Tibial artery (tissue), 4 donors: ENCODE data around the gene IYD.

Experiments used
- DNase-seq, 2 donors: peaks; one replicate each; pipeline ENCODE4 v3.0.0-alpha.2; 2019
- H3K27ac ChIP-seq, 2 donors: fragments of 200-600 bp; sonication (generic) in 1 of 2; 1 replicate in 1 of 2; 2 replicates in 1 of 2; pipeline ENCODE4 v1.5.1; 2018 to 2019; ENCODE audit warnings: mild to moderate bottlenecking in 1 of 2
- H3K27me3 ChIP-seq, 2 donors: fragments of 200-600 bp; sonication (generic) in 1 of 2; one replicate each; pipeline versions ENCODE4 v1.5.1 to v1.6.0; 2016 to 2019
- H3K36me3 ChIP-seq, 3 donors: fragments of 200-600 bp; sonication (generic) in 2 of 3; one replicate each; pipeline ENCODE4 v1.5.1; 2016 to 2019; ENCODE audit warnings: mild to moderate bottlenecking in 2 of 3
- H3K4me1 ChIP-seq, 4 donors: fragments of 200-600 bp; sonication (generic) in 2 of 4; 1 replicate in 3 of 4; 2 replicates in 1 of 4; pipeline ENCODE4 v1.5.1; 2016 to 2019
- H3K4me3 ChIP-seq, 2 donors: fragments of 200-600 bp; sonication (generic) in 1 of 2; 1 replicate in 1 of 2; 2 replicates in 1 of 2; pipeline ENCODE4 v1.5.1; 2018 to 2019; ENCODE audit warnings: mild to moderate bottlenecking in 2 of 2
- H3K9me3 ChIP-seq, 3 donors: fragments of 200-600 bp; sonication (generic) in 1 of 3; one replicate each; pipeline ENCODE4 v1.5.1; 2016 to 2019
- intact Hi-C: fragments of 100-400 bp; cut with DNase I; formaldehyde crosslinking; loops from one replicate; pipeline ENCODE4 v1.15.0; 2023; ENCODE audit warnings: low total_unique reads
- TF ChIP-seq, protein P1 (sequence below), 2 experiments: fragments of 200-600 bp in 1 of 2; fragments of 450-650 bp in 1 of 2; IDR thresholded peaks; one replicate each; pipeline ENCODE4 v1.5.1; 2017 to 2019; ENCODE audit warnings: antibody characterized with exemption in 2 of 2, mild to moderate bottlenecking in 1 of 2, moderate library complexity in 1 of 2

Gene IYD

DNA sequence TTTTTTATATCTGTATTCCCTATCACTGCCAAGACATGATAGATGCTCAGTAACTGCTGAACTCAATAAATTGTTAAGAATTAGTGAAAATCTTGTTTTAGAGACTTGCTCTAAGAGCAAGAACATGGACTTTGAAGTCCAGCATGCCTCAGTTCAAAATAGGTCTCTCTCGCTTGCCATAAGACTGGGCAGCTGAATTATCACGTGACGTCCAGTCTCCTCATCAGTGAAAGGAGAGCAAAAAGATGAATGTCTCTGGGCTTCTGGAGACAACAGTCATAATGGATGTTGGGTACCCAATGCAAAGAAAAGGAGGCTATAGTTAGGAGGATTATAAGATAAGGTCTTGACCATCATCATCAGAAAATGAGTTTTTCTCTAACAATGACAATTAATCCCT is 82.1 kb downstream of the IYD start:
- Histone ChIP-seq H3K9me3 (no peaks in the 10 kb centered on the region), H3K4me1 (no peaks in the 10 kb centered on the region), H3K27me3 (no peaks in the 10 kb centered on the region), H3K4me3 (no peak overlapping the region), H3K27ac (no peak overlapping the region), H3K36me3 (no peaks in the 10 kb centered on the region)
- intact Hi-C loops: no loop called here
- TF ChIP-seq, protein P1, sequence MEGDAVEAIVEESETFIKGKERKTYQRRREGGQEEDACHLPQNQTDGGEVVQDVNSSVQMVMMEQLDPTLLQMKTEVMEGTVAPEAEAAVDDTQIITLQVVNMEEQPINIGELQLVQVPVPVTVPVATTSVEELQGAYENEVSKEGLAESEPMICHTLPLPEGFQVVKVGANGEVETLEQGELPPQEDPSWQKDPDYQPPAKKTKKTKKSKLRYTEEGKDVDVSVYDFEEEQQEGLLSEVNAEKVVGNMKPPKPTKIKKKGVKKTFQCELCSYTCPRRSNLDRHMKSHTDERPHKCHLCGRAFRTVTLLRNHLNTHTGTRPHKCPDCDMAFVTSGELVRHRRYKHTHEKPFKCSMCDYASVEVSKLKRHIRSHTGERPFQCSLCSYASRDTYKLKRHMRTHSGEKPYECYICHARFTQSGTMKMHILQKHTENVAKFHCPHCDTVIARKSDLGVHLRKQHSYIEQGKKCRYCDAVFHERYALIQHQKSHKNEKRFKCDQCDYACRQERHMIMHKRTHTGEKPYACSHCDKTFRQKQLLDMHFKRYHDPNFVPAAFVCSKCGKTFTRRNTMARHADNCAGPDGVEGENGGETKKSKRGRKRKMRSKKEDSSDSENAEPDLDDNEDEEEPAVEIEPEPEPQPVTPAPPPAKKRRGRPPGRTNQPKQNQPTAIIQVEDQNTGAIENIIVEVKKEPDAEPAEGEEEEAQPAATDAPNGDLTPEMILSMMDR (IDR thresholded peaks at IDR 0.05): no peak
- no peak for DNase-seq

DNA sequence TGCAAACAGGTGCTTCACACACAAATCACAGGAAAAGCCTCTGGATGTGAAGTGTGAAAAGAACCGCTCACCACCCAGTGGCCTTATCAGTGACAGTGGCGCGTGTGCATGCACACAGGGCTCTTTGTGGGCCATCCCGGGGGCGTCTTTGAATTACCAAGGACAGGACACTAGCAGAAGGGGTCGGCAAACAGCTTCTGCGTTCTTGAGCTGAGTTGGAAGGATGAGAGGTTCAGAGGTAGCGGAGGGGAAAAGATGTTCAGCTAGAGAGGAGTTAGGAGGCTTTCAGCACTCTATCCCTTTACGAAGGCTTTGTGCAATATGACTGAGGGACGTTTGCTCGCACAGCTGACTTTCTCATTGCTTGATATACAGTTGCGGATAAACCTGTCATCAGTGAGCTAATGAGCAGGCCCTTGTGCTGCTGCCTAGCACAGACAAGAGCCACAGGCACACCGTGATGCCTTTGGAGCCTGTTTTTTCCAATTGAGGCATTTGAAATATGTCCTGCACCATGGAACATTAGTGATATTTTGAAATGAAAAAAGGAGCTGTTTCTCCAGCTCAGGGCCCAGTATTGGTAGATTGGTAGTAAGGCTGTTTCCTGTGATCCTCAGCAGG is 83.1 kb downstream of the IYD start:
- intact Hi-C loops: no loop called here
- H3K4me3 ChIP-seq: no peak overlapping the region
- no peaks in the 10 kb centered on the region for H3K9me3 ChIP-seq
- TF ChIP-seq, protein P1 (IDR thresholded peaks at IDR 0.05): no peak
- DNase-seq: no peak
- H3K27ac ChIP-seq: no peak overlapping the region
- H3K36me3 ChIP-seq: no peaks in the 10 kb centered on the region
- no peaks in the 10 kb centered on the region for H3K27me3 ChIP-seq
- no peaks in the 10 kb centered on the region for H3K4me1 ChIP-seq

DNA sequence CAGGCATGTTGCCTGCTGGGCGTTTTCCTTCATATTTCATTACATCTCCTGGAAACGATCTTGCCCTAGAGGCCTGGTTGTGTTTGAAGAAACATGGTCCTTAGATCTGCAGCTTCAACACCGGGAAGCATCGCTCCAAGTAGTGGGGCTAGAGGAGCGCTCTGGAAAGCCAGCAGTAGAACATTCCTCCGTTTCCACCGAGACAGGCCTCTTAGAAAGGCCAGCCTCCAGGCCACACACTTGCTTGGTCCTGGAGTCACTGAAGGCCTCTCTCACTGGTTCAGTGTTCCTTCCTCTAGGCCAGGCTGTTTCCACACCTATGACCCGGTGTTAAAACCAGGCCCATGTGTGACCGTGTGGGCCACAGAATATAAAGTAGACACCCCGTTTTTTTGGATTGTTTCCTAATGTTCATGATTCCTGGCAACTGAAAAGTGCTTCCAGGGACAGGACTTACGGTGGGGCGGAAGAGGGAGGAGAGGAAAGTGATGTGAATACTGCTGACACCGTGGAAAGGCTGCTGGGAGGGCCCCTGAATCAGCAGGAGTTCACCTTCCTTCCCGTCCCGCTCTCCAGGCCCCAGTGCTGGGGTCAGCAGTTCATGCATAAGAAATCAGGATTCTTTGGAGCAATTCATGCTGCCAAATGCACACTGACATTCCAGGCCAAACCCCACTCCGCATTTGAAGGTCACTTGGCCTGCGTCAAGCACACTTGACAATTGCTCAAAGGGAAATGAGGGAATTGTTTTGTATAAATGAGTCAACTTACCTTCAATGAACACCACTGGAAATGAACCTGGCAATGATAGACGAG is 83.8 kb downstream of the IYD start:
- TF ChIP-seq, protein P1 (IDR thresholded peaks at IDR 0.05): no peak
- no peaks in the 10 kb centered on the region for H3K4me1 ChIP-seq
- H3K27me3 ChIP-seq: no peaks in the 10 kb centered on the region
- no peaks in the 10 kb centered on the region for H3K9me3 ChIP-seq
- no peak overlapping the region for H3K4me3 ChIP-seq
- peak in 1 of 2 donors; percentile 30 for DNase-seq
- H3K36me3 ChIP-seq: no peaks in the 10 kb centered on the region
- intact Hi-C loops: no loop called here
- H3K27ac ChIP-seq: no peak overlapping the region

GRCh38 chr6:150453357-150453756 is 84.5 kb downstream of the IYD start:
- Histone ChIP-seq H3K27ac (no peak overlapping the region), H3K27me3 (no peaks in the 10 kb centered on the region), H3K9me3 (no peaks in the 10 kb centered on the region), H3K36me3 (no peaks in the 10 kb centered on the region), H3K4me3 (no peak overlapping the region), H3K4me1 (no peaks in the 10 kb centered on the region)
- DNase-seq: no peak
- intact Hi-C loops: no loop called here
- TF ChIP-seq, protein P1 (IDR thresholded peaks at IDR 0.05): no peak
